C4-2B (cell line): ENCODE measurements around the gene SGCA.

Source experiments
- CTCF ChIP-seq: fragments of 450-650 bp; conservative IDR thresholded peaks from 2 replicates; pipeline ENCODE4 v1.5.1; 2017; ENCODE audit warnings: mild to moderate bottlenecking
- ZFX ChIP-seq: fragments of 450-650 bp; IDR thresholded peaks from 2 replicates; pipeline ENCODE4 v1.6.1; 2017

- TF ChIP-seq CTCF (0 out of 2 replicates have a peak, but pooled peaks have one; percentile 31), ZFX (no peak)
Observed at GRCh38 chr17:50199803-50200456, 34.1 kb downstream of the SGCA start.
